ENCODE data around the gene CDC42BPA.

- TF ChIP-seq POLR2AphosphoS5 (IDR thresholded peaks at IDR 0.05; ENCODE audit: low read depth, low read length), result no peak
- no peak for TF ChIP-seq TAF1 (IDR thresholded peaks at IDR 0.05; ENCODE audit: borderline replicate concordance, insufficient read depth, low read length)
- TF ChIP-seq REST (IDR thresholded peaks at IDR 0.05; ENCODE audit: insufficient read depth in 1 of 2, low read depth in 2 of 2, low read length in 2 of 2), result no peak
These were observed 240.5 kb downstream of the CDC42BPA start for GRCh38 chr1:227077783-227078182.
